GM12864 (cell line): Measurements from ENCODE around the gene CAPS.

Source experiments
- DNase-seq: peaks from one replicate; pipeline ENCODE4 v3.0.0-alpha.2; 2011; ENCODE audit warnings: low read depth
- H3K4me3 ChIP-seq: 2 replicates; pipeline ENCODE4 v1.5.1; 2011; ENCODE audit warnings: mild to moderate bottlenecking, low read depth, low read length, control low read depth
- TF ChIP-seq, protein P1 (sequence below): IDR thresholded peaks from 2 replicates; pipeline ENCODE4 v1.5.1; 2011; ENCODE audit warnings: low read depth, mild to moderate bottlenecking, moderate library complexity, low read length, control low read depth, inconsistent platforms; ENCODE audit errors: missing control alignments

The CAPS gene

DNA sequence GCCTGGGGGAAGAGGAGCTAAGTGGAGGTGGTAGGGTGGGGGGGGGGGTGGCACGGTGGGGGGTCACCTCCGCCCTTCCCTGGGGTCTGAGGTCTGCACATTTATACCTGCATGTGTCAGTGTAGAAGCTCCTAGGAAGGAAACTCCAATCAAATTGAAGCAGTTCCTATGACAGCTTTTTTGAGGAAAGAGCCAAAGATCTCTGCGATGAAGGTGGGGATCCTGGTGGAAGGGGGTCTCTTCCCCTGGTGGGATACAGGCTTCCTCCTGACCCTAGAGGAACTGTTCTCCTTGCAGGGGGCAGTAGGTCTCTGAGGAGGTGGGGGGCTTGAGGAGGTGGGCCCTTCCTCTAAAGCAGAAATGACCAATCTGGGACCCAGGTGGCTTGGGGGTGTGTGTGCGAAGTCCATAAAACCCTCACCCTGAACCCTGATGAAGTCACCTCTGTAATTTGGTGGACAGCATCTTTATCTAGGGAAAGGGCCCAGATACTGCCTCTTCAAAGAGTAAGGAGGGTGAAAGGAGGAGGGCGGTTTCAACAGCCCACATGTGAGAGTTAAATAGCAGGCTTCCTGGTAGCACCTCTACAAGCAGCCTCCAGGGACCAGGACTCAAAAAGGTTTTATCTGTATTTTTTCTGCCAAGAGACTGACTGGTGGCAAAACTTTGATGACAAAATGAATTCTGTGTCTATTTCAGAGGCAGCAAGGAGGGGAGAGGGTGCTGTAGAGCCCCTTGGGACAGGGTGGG lies 50.9 kb downstream of the CAPS start:
- H3K4me3 ChIP-seq, result no peak overlapping the region
- TF ChIP-seq, protein P1, sequence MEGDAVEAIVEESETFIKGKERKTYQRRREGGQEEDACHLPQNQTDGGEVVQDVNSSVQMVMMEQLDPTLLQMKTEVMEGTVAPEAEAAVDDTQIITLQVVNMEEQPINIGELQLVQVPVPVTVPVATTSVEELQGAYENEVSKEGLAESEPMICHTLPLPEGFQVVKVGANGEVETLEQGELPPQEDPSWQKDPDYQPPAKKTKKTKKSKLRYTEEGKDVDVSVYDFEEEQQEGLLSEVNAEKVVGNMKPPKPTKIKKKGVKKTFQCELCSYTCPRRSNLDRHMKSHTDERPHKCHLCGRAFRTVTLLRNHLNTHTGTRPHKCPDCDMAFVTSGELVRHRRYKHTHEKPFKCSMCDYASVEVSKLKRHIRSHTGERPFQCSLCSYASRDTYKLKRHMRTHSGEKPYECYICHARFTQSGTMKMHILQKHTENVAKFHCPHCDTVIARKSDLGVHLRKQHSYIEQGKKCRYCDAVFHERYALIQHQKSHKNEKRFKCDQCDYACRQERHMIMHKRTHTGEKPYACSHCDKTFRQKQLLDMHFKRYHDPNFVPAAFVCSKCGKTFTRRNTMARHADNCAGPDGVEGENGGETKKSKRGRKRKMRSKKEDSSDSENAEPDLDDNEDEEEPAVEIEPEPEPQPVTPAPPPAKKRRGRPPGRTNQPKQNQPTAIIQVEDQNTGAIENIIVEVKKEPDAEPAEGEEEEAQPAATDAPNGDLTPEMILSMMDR, result no peak
- DNase-seq, result no peak
